H1 (cell line): ENCODE measurements around the gene GRIK1.

Source experiments
- CEBPB ChIP-seq: IDR thresholded peaks from 2 replicates; pipeline ENCODE4 v1.6.1; 2012; ENCODE audit warnings: low read depth, low read length
- CHD1 ChIP-seq: IDR thresholded peaks from 2 replicates; pipeline ENCODE4 v1.6.1; 2012; ENCODE audit warnings: low read depth, low read length, improper control_type of control experiment
- CHD2 ChIP-seq: IDR thresholded peaks from 2 replicates; pipeline ENCODE4 v1.6.1; 2012; ENCODE audit warnings: low read length, improper control_type of control experiment
- EZH2 ChIP-seq: fragments of 200-600 bp; sonication (generic); IDR thresholded peaks from 2 replicates; pipeline ENCODE4 v1.7.1; 2012; ENCODE audit warnings: low read depth, mild to moderate bottlenecking, moderate library complexity, low read length, inconsistent platforms; ENCODE audit not compliant: severe bottlenecking
- JUND ChIP-seq: IDR thresholded peaks from 2 replicates; pipeline ENCODE4 v1.6.1; 2011; ENCODE audit warnings: mild to moderate bottlenecking, improper control_type of control experiment, low read length
- KDM4A ChIP-seq: IDR thresholded peaks from one replicate; pipeline ENCODE4 v1.7.1; 2012; ENCODE audit warnings: low read depth, mild to moderate bottlenecking, moderate library complexity, low read length, inconsistent platforms; ENCODE audit not compliant: severe bottlenecking
- MAX ChIP-seq: IDR thresholded peaks from 2 replicates; pipeline ENCODE4 v1.6.1; 2012; ENCODE audit warnings: inconsistent platforms
- POLR2A ChIP-seq, 2 experiments: IDR thresholded peaks; 1 replicate in 1 of 2; 2 replicates in 1 of 2; pipeline ENCODE4 v1.6.1; 2011; ENCODE audit warnings: low read depth in 2 of 2, low read length in 2 of 2, mild to moderate bottlenecking in 2 of 2; ENCODE audit errors: control extremely low read depth in 1 of 2
- POLR2AphosphoS5 ChIP-seq: IDR thresholded peaks from 2 replicates; pipeline ENCODE4 v1.6.1; 2011; ENCODE audit warnings: low read depth, low read length
- TBP ChIP-seq: IDR thresholded peaks from 2 replicates; pipeline ENCODE4 v1.6.1; 2011; ENCODE audit warnings: low read depth, low read length, improper control_type of control experiment
- YY1 ChIP-seq: IDR thresholded peaks from 2 replicates; pipeline ENCODE4 v1.6.1; 2011; ENCODE audit warnings: low read depth, mild to moderate bottlenecking, low read length
- ZNF274 ChIP-seq: IDR thresholded peaks from 2 replicates; pipeline ENCODE4 v1.7.0; 2012; ENCODE audit warnings: low read length, borderline replicate concordance; ENCODE audit errors: extremely low read depth
- TF ChIP-seq, protein P1 (sequence below), 3 experiments: IDR thresholded peaks; 1 replicate in 2 of 3; 2 replicates in 1 of 3; pipeline versions ENCODE4 v1.5.1 to v1.6.1; 2011; ENCODE audit warnings: low read length in 3 of 3, mild to moderate bottlenecking in 3 of 3, inconsistent platforms in 2 of 3, low read depth in 1 of 3, moderate library complexity in 1 of 3; ENCODE audit not compliant: insufficient read depth in 1 of 3; ENCODE audit errors: control extremely low read depth in 1 of 3

DNA sequence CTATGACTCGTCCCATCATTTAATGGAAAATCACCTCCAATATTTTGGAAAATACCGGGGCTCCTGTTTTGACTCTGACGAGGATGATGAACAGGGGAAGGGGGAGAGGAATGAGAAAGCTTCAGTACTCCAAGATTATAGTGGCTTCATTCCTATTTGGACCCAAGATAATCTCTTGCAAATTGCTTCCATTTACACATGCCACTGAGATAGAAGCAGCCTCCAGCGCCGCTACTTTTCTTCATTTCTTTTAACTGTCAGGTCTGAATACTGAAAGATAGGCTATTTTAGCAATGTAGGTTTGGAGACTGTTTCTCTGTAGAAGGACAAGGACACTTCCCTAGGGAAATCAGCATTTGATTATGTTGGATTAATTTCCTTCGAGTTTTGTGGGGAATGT is 565 bp upstream of the GRIK1 start:
- TF ChIP-seq POLR2AphosphoS5 = no peak
- no peak for TF ChIP-seq CEBPB
- TF ChIP-seq, protein P1, sequence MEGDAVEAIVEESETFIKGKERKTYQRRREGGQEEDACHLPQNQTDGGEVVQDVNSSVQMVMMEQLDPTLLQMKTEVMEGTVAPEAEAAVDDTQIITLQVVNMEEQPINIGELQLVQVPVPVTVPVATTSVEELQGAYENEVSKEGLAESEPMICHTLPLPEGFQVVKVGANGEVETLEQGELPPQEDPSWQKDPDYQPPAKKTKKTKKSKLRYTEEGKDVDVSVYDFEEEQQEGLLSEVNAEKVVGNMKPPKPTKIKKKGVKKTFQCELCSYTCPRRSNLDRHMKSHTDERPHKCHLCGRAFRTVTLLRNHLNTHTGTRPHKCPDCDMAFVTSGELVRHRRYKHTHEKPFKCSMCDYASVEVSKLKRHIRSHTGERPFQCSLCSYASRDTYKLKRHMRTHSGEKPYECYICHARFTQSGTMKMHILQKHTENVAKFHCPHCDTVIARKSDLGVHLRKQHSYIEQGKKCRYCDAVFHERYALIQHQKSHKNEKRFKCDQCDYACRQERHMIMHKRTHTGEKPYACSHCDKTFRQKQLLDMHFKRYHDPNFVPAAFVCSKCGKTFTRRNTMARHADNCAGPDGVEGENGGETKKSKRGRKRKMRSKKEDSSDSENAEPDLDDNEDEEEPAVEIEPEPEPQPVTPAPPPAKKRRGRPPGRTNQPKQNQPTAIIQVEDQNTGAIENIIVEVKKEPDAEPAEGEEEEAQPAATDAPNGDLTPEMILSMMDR (IDR thresholded peaks at IDR 0.05; ENCODE audit: control extremely low read depth in 1 of 3, insufficient read depth in 1 of 3, low read depth in 1 of 3, low read length in 3 of 3) = no peak
- TF ChIP-seq ZNF274 = no peak
- no peak for TF ChIP-seq TBP
- no peak for TF ChIP-seq CHD2
- TF ChIP-seq MAX = no peak
- no peak for TF ChIP-seq KDM4A
- no peak for TF ChIP-seq EZH2
- TF ChIP-seq JUND = no peak
- TF ChIP-seq YY1 = no peak
- TF ChIP-seq CHD1 = no peak
- TF ChIP-seq POLR2A (IDR thresholded peaks at IDR 0.05; ENCODE audit: control extremely low read depth in 1 of 2, low read depth in 2 of 2, low read length in 2 of 2) = no peak
